Cardiac ventricle fibroblast (primary cell): ENCODE results near the gene MYO9A. TPM values are rescaled to one million over a fixed set of nuclear protein-coding genes. Genes with fewer than 3 reads are reported as not detected.

Experiments
- total RNA-seq: library from RNA; depleted of rRNA; stranded (reverse); fragments of >200 nt; gene quantifications from 2 replicates; pipeline ENCODE4 v1.2.3, GENCODE V29; 2015

MYO9A gene, protein sequence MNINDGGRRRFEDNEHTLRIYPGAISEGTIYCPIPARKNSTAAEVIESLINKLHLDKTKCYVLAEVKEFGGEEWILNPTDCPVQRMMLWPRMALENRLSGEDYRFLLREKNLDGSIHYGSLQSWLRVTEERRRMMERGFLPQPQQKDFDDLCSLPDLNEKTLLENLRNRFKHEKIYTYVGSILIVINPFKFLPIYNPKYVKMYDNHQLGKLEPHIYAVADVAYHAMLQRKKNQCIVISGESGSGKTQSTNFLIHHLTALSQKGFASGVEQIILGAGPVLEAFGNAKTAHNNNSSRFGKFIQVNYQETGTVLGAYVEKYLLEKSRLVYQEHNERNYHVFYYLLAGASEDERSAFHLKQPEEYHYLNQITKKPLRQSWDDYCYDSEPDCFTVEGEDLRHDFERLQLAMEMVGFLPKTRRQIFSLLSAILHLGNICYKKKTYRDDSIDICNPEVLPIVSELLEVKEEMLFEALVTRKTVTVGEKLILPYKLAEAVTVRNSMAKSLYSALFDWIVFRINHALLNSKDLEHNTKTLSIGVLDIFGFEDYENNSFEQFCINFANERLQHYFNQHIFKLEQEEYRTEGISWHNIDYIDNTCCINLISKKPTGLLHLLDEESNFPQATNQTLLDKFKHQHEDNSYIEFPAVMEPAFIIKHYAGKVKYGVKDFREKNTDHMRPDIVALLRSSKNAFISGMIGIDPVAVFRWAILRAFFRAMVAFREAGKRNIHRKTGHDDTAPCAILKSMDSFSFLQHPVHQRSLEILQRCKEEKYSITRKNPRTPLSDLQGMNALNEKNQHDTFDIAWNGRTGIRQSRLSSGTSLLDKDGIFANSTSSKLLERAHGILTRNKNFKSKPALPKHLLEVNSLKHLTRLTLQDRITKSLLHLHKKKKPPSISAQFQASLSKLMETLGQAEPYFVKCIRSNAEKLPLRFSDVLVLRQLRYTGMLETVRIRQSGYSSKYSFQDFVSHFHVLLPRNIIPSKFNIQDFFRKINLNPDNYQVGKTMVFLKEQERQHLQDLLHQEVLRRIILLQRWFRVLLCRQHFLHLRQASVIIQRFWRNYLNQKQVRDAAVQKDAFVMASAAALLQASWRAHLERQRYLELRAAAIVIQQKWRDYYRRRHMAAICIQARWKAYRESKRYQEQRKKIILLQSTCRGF (N-terminal part only)
- 15.3 and 18.1 TPM in 2 replicates for total RNA-seq

DNA sequence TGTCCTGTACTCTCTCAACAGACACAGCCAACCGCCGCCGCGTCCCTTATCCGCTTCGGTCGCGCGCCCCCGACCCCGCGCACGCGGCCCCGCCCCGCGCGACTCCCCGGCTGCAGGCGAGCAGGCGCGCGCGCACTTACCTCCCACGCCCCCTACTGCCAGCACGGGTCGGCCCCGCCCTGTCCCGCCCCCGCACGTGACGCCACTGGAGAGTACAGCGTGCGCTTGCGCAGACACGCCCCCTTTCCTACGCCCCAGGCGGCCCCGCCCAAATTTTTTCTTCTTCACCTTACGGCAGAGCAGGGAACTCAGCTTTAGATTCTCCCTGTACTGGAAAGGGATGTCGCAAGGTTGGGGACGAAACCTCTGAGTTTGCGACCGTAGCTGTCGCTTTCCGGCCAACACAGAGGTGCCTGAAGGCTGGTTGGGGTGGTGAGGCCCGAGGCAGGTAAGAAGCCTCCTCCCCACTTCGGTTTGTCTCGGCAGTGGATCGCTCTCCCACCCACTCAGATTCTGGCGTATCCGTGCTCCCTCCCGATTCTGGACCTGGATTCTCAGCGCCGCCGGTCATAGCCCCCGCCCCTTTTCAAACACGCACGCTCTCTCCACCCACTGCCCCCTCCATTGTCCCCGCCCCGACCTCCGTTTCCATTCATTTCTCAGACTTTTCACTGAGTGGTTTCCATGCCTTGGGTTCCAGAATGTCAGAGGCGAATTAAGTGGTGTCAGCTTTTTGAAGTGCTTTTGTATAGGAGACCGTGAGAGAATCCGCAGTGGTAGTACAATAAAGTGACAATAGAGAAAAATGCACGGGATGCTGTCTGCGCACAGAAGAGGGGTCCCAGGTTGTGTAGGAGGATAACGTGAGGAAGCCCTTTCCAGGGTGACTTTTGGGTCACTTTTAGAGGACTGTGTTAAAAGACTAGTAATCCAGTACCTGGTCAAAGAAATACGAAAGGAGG is at the start of gene MYO9A, which contains the start of gene SENP8:
TSS of gene MYO9A (minus strand) at position 134 of the 962 bp plus-strand sequence. CDS start 71,587 bp downstream, outside the sequence.
TSS of gene SENP8 (plus strand) at position 387 of the 962 bp plus-strand sequence. CDS start 21,221 bp downstream, outside the sequence.

DNA sequence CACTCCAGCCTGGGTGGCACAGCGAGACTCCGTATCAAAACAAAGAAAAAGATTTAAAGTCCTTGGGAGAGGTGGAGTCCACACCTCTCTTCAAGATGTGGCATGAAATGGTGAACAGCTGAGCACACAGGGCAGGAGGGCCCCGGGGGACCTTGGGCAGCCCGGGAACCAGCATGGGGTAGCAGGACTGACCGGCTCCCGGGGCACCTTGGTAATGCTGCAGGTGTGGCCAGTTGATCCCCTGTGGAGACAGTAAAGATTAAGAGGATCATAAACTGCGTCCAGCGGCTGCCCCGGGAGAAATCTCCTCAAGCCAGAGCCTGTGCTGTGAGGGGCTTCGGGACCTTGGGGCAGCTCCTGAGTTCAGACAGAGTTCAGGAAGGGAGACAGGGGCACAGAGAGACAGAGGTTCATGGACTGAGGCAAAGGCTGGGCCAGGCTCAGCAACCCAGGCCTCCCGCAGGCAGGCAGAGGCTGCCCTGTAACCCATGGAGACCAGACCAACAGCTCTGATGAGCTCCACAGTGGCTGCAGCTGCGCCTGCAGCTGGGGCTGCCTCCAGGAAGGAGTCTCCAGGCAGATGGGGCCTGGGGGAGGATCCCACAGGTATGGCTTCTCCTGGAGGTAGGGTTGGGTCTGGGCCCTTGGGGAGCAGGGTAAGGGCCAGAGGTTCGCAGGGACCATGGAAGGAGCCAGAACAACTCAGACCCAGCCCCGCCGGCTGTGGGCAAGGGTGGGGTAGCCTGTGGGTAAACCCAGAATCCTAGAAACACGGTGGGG is 307.5 kb downstream of the MYO9A start, which contains the start of gene NR2E3:
TSS of gene NR2E3 (plus strand) at position 299 of the 780 bp plus-strand sequence. CDS start at position 489, 190 bp downstream.

Other genes with a start within 250 kb of the MYO9A start
- gene SENP8, start 253 bp upstream of the MYO9A start, total RNA-seq: 2.2 and 3.0 TPM in 2 replicates
- 0.05 TPM in 1 of 2 replicates, not detected in the other for gene GRAMD2A, start 79.6 kb upstream of the MYO9A start, total RNA-seq
- 934 and 982 TPM in 2 replicates for gene PKM, start 113.0 kb upstream of the MYO9A start, total RNA-seq
- 9.7 and 12.8 TPM in 2 replicates for gene PARP6, start 154.4 kb upstream of the MYO9A start, total RNA-seq
- 0.19 and 1.3 TPM in 2 replicates for gene CELF6, start 202.0 kb upstream of the MYO9A start, total RNA-seq